ENCODE measurements around the gene SMIM3.

The SMIM3 gene

GRCh38 chr5:150758531-150759333, 19.8 kb upstream of the SMIM3 start, which contains the start of gene DCTN4:
Gene DCTN4, minus strand, starts transcription at chr5:150759017. Its CDS starts 24 bp downstream, at chr5:150758993.
- peak; percentile 100 for DNase-seq (ENCODE audit: low read depth)
- peak within 1 kb of the TSS; percentile 82 for H3K4me3 ChIP-seq (ENCODE audit: low read depth, low read length)
- TF ChIP-seq CTCF (conservative IDR thresholded peaks at IDR 0.05; ENCODE audit: low read depth, low read length) = no peak

GRCh38 chr5:150759334-150759583, 19.3 kb upstream of the SMIM3 start:
- H3K4me3 ChIP-seq (ENCODE audit: low read depth, low read length) = peak overlapping the region; percentile 82
- TF ChIP-seq CTCF (conservative IDR thresholded peaks at IDR 0.05; ENCODE audit: low read depth, low read length) = no peak
- no peak for DNase-seq (ENCODE audit: low read depth)

GRCh38 chr5:150762211-150762610, 16.3 kb upstream of the SMIM3 start:
- no peak overlapping the region for H3K4me3 ChIP-seq (ENCODE audit: low read depth, low read length)
- no peak for TF ChIP-seq CTCF (conservative IDR thresholded peaks at IDR 0.05; ENCODE audit: low read depth, low read length)
- DNase-seq (ENCODE audit: low read depth) = no peak

GRCh38 chr5:150763023-150763769, 15.4 kb upstream of the SMIM3 start:
- peak; percentile 98 for DNase-seq (ENCODE audit: low read depth)
- peak; percentile 15 for TF ChIP-seq CTCF (conservative IDR thresholded peaks at IDR 0.05; ENCODE audit: low read depth, low read length)
- H3K4me3 ChIP-seq (ENCODE audit: low read depth, low read length) = no peak overlapping the region

- TF ChIP-seq CTCF (conservative IDR thresholded peaks at IDR 0.05; ENCODE audit: low read depth, low read length) = no peak
- no peak for DNase-seq (ENCODE audit: low read depth)
- H3K4me3 ChIP-seq (ENCODE audit: low read depth, low read length) = no peak overlapping the region
Measured at GRCh38 chr5:150764530-150764929, 14.0 kb upstream of the SMIM3 start.

GRCh38 chr5:150765011-150765798, 13.4 kb upstream of the SMIM3 start:
- no peak for TF ChIP-seq CTCF (conservative IDR thresholded peaks at IDR 0.05; ENCODE audit: low read depth, low read length)
- DNase-seq (ENCODE audit: low read depth) = no peak
- no peak overlapping the region for H3K4me3 ChIP-seq (ENCODE audit: low read depth, low read length)
